ENCODE measurements around the gene LRRC56. TPM values are rescaled to one million over a fixed set of nuclear protein-coding genes. Genes with fewer than 3 reads are reported as not detected.

The LRRC56 gene
- total and polyA plus RNA-seq, 2 experiments from 2014 or later = 2.5 to 4.5 TPM

DNA sequence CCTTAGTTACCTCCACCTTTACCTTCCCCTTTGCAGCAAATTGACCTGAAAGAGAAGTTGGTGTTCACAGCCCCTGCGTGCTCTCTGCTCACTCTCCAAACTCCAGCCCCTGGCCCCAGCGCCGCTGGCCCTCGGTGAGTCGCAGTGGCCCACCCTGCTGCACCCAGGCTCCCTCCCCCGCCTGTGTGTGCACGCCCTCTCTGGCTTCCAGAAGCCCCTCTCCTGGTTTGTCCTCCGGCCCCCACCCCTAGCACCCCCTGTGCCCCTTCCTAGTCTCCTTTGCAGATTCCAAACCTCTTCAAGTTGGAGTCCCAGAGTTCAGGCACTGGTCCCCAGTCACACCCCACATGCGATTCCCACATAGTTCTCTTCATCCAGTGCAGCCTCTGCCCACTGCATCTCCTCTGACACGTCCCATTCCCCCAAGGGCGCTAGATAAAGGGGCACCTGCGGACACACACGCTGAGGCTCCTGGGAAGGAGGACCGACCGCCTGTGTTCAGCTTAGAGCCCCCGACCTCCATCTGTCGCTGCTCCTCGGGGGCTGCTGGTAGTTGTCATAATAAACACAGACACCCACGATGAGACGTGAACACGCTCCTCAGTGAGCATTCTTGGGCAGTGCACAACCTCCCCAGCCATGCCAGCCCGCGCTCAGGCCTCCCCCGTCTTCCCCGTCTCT is 37.4 kb downstream of the LRRC56 start:
- TF ChIP-seq, protein P1, sequence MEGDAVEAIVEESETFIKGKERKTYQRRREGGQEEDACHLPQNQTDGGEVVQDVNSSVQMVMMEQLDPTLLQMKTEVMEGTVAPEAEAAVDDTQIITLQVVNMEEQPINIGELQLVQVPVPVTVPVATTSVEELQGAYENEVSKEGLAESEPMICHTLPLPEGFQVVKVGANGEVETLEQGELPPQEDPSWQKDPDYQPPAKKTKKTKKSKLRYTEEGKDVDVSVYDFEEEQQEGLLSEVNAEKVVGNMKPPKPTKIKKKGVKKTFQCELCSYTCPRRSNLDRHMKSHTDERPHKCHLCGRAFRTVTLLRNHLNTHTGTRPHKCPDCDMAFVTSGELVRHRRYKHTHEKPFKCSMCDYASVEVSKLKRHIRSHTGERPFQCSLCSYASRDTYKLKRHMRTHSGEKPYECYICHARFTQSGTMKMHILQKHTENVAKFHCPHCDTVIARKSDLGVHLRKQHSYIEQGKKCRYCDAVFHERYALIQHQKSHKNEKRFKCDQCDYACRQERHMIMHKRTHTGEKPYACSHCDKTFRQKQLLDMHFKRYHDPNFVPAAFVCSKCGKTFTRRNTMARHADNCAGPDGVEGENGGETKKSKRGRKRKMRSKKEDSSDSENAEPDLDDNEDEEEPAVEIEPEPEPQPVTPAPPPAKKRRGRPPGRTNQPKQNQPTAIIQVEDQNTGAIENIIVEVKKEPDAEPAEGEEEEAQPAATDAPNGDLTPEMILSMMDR (IDR thresholded peaks at IDR 0.05; ENCODE audit: low read depth, low read length) = no peak
- no peaks in the 10 kb centered on the region for H3K9me3 ChIP-seq (ENCODE audit: low read depth)
- H3K4me3 ChIP-seq = peak overlapping the region; percentile 50
- H3K4me1 ChIP-seq (ENCODE audit: low read depth) = peaks cover 28% of the 10 kb centered on the region
- DNase-seq (ENCODE audit: low read depth in 1 of 2, low spot score in 1 of 2) = peak in 1 of 2 donors; percentile 33
- no peaks in the 10 kb centered on the region for H3K27me3 ChIP-seq
- no peaks in the 10 kb centered on the region for H3K36me3 ChIP-seq
- H3K27ac ChIP-seq = no peak overlapping the region

DNA sequence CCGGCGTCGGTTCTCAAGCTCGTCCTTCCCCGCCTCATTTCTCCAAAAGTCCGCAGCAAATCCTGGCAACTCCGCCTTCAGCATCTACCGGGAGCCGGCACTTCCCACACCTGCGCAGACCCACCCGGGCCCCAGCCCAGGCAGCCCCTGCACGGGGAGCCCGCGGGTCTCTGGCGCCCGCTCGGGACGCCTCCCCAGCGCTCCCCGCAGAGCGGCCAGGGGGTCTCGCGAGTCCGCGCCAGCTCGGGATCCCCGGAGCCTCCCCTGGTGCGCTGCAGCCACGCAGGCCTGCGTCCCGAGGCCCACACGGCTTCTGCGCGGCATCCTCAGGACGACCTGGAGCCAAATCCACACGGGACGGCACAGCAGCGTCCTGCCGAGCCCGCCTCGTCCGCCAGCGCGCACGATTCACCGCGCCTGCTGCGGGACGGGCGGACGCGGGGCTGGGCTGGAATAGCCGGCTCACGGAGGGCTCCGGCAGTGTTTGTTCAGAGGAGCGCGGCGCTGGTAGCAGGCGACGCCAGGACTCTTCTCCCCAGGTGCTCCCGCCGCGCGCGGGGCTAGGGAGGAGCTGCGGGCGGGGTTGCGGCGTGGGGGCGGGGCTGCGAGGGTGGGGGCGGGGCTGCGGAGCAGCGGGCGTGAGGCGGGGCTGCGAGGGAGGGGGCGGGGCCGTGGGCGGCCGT is 38.1 kb downstream of the LRRC56 start:
- Histone ChIP-seq H3K27me3 (no peaks in the 10 kb centered on the region), H3K4me1 (ENCODE audit: low read depth) (peaks cover 32% of the 10 kb centered on the region), H3K36me3 (no peaks in the 10 kb centered on the region), H3K4me3 (peak overlapping the region; percentile 50), H3K27ac (no peak overlapping the region), H3K9me3 (ENCODE audit: low read depth) (no peaks in the 10 kb centered on the region)
- TF ChIP-seq, protein P1 (IDR thresholded peaks at IDR 0.05; ENCODE audit: low read depth, low read length) = no peak
- DNase-seq (ENCODE audit: low read depth in 1 of 2, low spot score in 1 of 2) = peak in 1 of 2 donors; percentile 89

DNA sequence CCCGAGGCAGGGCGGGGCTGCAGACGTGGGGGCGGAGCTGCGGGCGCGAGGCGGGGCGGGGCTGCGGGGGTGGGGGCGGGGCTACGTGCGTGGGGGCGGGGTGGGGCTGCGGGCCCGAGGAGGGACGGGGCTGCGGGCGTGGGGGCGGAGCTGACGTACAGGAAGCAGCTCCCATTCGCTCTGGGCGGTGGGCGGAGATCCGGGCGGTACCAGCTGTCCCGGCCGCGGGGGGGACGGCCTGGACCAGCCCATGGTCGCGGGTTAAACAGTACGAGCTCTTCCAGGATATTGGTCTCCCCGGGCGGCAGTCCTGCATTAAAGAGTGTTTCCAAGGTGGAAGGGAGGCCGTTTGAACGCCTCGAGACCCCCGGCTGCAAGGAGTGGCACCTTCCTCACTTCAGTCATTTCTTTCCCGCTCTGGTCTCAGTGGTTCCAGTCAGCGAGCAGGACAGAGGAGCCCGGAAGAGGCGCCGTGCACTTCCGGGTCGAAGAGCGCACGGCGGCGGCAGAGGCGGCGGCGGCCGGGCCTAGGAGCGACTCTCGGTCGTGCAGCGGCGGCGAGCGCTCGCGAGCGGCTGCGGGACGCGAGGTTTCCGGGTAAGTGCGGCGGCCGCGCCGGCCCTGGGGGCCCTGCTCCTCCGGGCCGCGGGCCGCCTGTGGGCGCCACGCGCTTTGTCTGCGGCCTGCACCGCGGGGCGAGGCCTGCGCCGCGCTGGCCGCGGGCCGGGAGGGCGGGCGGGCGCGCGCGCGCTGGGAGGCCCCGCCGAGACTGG is 38.9 kb downstream of the LRRC56 start, which contains the start of gene PHRF1:
Gene PHRF1 (plus strand): TSS at position 475 of the 773 bp plus-strand sequence. CDS start 5,043 bp downstream, outside the sequence.
- Histone ChIP-seq H3K36me3 (no peaks in the 10 kb centered on the region), H3K27ac (peak within 1 kb of the TSS; percentile 96), H3K9me3 (ENCODE audit: low read depth) (no peaks in the 10 kb centered on the region), H3K27me3 (no peaks in the 10 kb centered on the region), H3K4me3 (peak within 1 kb of the TSS; percentile 98), H3K4me1 (ENCODE audit: low read depth) (peaks cover 32% of the 10 kb centered on the region)
- TF ChIP-seq, protein P1 (IDR thresholded peaks at IDR 0.05; ENCODE audit: low read depth, low read length) = no peak
- DNase-seq (ENCODE audit: low read depth in 1 of 2, low spot score in 1 of 2) = peak; percentile 95 to 97

DNA sequence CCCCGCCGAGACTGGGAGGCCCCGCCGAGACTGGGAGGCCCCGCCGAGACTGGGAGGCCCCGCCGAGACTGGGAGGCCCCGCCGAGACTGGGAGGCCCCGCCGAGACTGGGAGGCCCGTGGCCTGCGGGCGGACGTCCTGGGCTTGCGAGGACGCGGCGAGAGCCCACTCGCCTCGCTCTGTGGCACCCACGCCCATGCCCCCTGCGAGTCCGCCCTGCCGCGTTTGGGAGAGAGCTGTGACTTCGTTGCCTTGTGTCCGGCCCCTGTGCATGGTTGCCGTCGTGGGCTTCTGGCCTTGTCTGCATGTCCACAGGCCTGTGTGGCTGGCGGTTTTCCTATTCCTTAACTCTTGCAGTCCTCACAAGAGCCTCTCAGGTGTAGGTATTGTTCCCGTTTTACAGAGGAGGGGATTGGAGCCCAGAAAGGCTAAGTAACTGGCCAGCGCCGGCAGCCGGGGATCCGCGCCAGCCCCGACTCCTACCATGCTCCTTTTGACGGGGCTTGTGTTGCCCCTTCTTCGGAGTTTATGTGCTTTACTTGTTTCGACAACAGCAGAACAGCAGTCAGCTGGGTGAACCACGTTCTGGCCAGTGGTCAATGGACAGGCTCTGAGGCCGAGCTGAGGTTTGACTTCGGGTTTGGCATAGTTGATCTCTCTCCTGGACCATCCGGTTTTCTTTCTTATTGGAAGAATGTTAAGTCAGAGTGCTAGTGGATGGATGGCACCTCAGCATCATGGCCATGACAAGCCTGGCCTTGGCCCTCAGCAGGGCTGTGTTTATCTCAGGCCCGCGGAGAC is 39.7 kb downstream of the LRRC56 start:
- Histone ChIP-seq H3K36me3 (no peaks in the 10 kb centered on the region), H3K4me3 (peak overlapping the region; percentile 98), H3K9me3 (ENCODE audit: low read depth) (no peaks in the 10 kb centered on the region), H3K4me1 (ENCODE audit: low read depth) (peaks cover 32% of the 10 kb centered on the region), H3K27me3 (no peaks in the 10 kb centered on the region), H3K27ac (peak overlapping the region; percentile 96)
- TF ChIP-seq, protein P1 (IDR thresholded peaks at IDR 0.05; ENCODE audit: low read depth, low read length) = no peak
- no peak for DNase-seq (ENCODE audit: low read depth in 1 of 2, low spot score in 1 of 2)

DNA sequence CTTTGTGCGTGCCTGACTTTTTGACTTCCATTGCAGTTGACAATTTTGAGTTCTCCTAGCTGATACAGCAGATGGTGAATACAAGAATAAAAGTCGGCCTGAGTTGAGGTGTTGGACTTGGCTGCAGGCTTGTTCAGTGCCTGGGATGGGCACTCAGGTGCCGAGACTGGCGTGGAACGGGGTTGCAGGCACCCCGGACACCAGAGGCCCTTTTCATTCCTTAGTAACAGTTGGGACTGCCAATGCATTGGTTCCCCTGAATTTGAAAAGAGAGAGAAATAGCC is 40.2 kb downstream of the LRRC56 start:
- H3K4me1 ChIP-seq (ENCODE audit: low read depth) = peaks cover 32% of the 10 kb centered on the region
- H3K27me3 ChIP-seq = no peaks in the 10 kb centered on the region
- H3K36me3 ChIP-seq = no peaks in the 10 kb centered on the region
- peak overlapping the region; percentile 98 for H3K4me3 ChIP-seq
- DNase-seq (ENCODE audit: low read depth in 1 of 2, low spot score in 1 of 2) = no peak
- H3K27ac ChIP-seq = peak overlapping the region; percentile 96
- H3K9me3 ChIP-seq (ENCODE audit: low read depth) = no peaks in the 10 kb centered on the region
- TF ChIP-seq, protein P1 (IDR thresholded peaks at IDR 0.05; ENCODE audit: low read depth, low read length) = no peak

All from cardiac muscle cell (in vitro differentiated cells and primary cell).